HL-60 (cell line): Measurements from ENCODE around the gene ATP1A4.

Experiments
- GABPA ChIP-seq: IDR thresholded peaks from 2 replicates; pipeline ENCODE4 v1.6.1; 2012; ENCODE audit warnings: low read depth
- POLR2AphosphoS5 ChIP-seq: IDR thresholded peaks from 2 replicates; pipeline ENCODE4 v1.6.1; 2012; ENCODE audit warnings: low read depth
- SPI1 ChIP-seq: IDR thresholded peaks from 2 replicates; pipeline ENCODE4 v1.6.1; 2012; ENCODE audit warnings: low read depth, mild to moderate bottlenecking, borderline replicate concordance
- TF ChIP-seq, protein P1 (sequence below): IDR thresholded peaks from one replicate; pipeline ENCODE4 v1.5.1; 2011; ENCODE audit warnings: low read length, control low read depth, inconsistent platforms; ENCODE audit not compliant: insufficient read depth
- TF ChIP-seq, protein P2 (sequence below): IDR thresholded peaks from 2 replicates; pipeline ENCODE4 v1.6.1; 2012; ENCODE audit warnings: low read depth; ENCODE audit not compliant: insufficient replicate concordance

DNA sequence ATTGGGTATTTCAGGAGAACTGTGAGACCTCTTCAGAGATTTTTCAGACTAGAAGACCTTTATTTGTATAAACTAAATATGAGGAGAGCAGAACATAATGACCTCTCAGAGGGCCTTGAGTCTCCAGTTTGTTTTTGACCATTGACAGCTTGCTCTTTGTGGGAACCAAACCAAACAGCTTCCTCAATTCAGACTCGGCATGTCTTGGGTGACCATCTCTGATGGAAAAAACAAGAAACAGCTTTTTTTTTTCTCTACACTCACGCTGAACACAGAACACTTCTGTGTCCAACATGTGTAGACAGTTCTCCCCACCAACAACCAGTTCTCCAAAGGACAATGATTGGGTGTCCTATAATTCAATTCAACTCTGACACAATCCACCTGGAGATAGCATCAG, 11.5 kb downstream of the ATP1A4 start:
- TF ChIP-seq, protein P1, sequence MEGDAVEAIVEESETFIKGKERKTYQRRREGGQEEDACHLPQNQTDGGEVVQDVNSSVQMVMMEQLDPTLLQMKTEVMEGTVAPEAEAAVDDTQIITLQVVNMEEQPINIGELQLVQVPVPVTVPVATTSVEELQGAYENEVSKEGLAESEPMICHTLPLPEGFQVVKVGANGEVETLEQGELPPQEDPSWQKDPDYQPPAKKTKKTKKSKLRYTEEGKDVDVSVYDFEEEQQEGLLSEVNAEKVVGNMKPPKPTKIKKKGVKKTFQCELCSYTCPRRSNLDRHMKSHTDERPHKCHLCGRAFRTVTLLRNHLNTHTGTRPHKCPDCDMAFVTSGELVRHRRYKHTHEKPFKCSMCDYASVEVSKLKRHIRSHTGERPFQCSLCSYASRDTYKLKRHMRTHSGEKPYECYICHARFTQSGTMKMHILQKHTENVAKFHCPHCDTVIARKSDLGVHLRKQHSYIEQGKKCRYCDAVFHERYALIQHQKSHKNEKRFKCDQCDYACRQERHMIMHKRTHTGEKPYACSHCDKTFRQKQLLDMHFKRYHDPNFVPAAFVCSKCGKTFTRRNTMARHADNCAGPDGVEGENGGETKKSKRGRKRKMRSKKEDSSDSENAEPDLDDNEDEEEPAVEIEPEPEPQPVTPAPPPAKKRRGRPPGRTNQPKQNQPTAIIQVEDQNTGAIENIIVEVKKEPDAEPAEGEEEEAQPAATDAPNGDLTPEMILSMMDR: no peak
- TF ChIP-seq, protein P2, sequence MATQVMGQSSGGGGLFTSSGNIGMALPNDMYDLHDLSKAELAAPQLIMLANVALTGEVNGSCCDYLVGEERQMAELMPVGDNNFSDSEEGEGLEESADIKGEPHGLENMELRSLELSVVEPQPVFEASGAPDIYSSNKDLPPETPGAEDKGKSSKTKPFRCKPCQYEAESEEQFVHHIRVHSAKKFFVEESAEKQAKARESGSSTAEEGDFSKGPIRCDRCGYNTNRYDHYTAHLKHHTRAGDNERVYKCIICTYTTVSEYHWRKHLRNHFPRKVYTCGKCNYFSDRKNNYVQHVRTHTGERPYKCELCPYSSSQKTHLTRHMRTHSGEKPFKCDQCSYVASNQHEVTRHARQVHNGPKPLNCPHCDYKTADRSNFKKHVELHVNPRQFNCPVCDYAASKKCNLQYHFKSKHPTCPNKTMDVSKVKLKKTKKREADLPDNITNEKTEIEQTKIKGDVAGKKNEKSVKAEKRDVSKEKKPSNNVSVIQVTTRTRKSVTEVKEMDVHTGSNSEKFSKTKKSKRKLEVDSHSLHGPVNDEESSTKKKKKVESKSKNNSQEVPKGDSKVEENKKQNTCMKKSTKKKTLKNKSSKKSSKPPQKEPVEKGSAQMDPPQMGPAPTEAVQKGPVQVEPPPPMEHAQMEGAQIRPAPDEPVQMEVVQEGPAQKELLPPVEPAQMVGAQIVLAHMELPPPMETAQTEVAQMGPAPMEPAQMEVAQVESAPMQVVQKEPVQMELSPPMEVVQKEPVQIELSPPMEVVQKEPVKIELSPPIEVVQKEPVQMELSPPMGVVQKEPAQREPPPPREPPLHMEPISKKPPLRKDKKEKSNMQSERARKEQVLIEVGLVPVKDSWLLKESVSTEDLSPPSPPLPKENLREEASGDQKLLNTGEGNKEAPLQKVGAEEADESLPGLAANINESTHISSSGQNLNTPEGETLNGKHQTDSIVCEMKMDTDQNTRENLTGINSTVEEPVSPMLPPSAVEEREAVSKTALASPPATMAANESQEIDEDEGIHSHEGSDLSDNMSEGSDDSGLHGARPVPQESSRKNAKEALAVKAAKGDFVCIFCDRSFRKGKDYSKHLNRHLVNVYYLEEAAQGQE: no peak
- no peak for TF ChIP-seq POLR2AphosphoS5
- no peak for TF ChIP-seq GABPA
- TF ChIP-seq SPI1: no peak
